Neural cell (in vitro differentiated cells): ENCODE measurements around the gene CD3E.

Experiments used
- EP300 ChIP-seq: fragments of 450-650 bp; conservative IDR thresholded peaks from 2 replicates; pipeline ENCODE4 v1.6.1; 2014; ENCODE audit warnings: antibody characterized with exemption, mild to moderate bottlenecking, moderate library complexity; ENCODE audit not compliant: poor library complexity, severe bottlenecking
- EZH2 ChIP-seq: fragments of 200-600, 300-800 bp; shearing (Covaris generic), sonication (generic); IDR thresholded peaks from 2 replicates; pipeline ENCODE4 v1.6.1; 2014; ENCODE audit warnings: antibody characterized with exemption, low read length, borderline replicate concordance, mild to moderate bottlenecking; ENCODE audit not compliant: insufficient read depth, poor library complexity, severe bottlenecking
- POLR2AphosphoS5 ChIP-seq: IDR thresholded peaks from 2 replicates; pipeline ENCODE4 v1.6.1; 2012
- RAD21 ChIP-seq: fragments of 450-650 bp; conservative IDR thresholded peaks from 2 replicates; pipeline ENCODE4 v1.6.1; 2014; ENCODE audit warnings: antibody characterized with exemption, mild to moderate bottlenecking, moderate library complexity
- TF ChIP-seq, protein P1 (sequence below): fragments of 450-650 bp; IDR thresholded peaks from 2 replicates; pipeline ENCODE4 v1.5.1; 2014; ENCODE audit warnings: antibody characterized with exemption, mild to moderate bottlenecking, moderate library complexity; ENCODE audit not compliant: poor library complexity, severe bottlenecking

GRCh38 chr11:118325283-118325682 lies 20.8 kb downstream of the CD3E start:
- TF ChIP-seq RAD21 (no peak), EZH2 (no peak), EP300 (no peak), POLR2AphosphoS5 (no peak)
- TF ChIP-seq, protein P1, sequence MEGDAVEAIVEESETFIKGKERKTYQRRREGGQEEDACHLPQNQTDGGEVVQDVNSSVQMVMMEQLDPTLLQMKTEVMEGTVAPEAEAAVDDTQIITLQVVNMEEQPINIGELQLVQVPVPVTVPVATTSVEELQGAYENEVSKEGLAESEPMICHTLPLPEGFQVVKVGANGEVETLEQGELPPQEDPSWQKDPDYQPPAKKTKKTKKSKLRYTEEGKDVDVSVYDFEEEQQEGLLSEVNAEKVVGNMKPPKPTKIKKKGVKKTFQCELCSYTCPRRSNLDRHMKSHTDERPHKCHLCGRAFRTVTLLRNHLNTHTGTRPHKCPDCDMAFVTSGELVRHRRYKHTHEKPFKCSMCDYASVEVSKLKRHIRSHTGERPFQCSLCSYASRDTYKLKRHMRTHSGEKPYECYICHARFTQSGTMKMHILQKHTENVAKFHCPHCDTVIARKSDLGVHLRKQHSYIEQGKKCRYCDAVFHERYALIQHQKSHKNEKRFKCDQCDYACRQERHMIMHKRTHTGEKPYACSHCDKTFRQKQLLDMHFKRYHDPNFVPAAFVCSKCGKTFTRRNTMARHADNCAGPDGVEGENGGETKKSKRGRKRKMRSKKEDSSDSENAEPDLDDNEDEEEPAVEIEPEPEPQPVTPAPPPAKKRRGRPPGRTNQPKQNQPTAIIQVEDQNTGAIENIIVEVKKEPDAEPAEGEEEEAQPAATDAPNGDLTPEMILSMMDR: no peak
